ENCODE results near the gene KCNE1.

DNA sequence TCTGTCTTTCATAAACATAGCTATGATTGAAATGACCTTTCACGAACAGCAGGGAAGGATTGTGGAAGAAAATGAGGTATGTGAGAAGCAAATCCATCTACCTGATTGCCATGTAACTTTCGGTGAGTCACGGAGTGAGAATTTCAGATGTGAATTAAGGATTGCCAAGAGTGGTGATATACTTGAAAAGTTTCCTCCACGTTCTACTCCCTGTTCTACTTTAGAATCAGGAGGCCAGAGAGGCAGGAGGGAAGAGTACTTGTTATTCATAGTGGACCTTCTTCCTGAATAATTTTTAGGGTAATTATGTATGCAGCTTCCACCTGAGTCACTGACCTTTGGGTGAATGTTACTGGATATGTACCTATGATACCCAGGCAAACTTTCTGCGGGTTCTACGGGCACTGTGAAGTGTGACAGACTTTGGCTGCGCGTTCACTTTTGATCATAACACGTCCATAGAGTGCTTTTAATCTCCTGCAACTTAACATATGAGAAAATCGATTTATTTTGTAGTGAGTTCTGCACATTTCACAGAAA lies 2.6 kb upstream of the KCNE1 start:
- TF ChIP-seq, protein P1, sequence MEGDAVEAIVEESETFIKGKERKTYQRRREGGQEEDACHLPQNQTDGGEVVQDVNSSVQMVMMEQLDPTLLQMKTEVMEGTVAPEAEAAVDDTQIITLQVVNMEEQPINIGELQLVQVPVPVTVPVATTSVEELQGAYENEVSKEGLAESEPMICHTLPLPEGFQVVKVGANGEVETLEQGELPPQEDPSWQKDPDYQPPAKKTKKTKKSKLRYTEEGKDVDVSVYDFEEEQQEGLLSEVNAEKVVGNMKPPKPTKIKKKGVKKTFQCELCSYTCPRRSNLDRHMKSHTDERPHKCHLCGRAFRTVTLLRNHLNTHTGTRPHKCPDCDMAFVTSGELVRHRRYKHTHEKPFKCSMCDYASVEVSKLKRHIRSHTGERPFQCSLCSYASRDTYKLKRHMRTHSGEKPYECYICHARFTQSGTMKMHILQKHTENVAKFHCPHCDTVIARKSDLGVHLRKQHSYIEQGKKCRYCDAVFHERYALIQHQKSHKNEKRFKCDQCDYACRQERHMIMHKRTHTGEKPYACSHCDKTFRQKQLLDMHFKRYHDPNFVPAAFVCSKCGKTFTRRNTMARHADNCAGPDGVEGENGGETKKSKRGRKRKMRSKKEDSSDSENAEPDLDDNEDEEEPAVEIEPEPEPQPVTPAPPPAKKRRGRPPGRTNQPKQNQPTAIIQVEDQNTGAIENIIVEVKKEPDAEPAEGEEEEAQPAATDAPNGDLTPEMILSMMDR (conservative IDR thresholded peaks at IDR 0.05 in 1 of 2, IDR thresholded peaks at IDR 0.05 in 1 of 2; ENCODE audit: extremely low read depth in 1 of 2, insufficient read depth in 1 of 2, low read depth in 1 of 2, low read length in 2 of 2), result no peak
- TF ChIP-seq EZH2 (IDR thresholded peaks at IDR 0.05; ENCODE audit: borderline replicate concordance, low read length), result no peak

Measured in mammary epithelial cell (primary cell).